HUES6 (cell line): Measurements from ENCODE around the gene KCNN2.

Experiments
- H3K27ac ChIP-seq: 2 replicates; pipeline ENCODE4 v1.7.0; 2013; ENCODE audit warnings: low read depth, mild to moderate bottlenecking, low read length, inconsistent platforms
- H3K27me3 ChIP-seq: 2 replicates; pipeline ENCODE4 v1.6.1; 2013; ENCODE audit warnings: low read length; ENCODE audit not compliant: control insufficient read depth, insufficient read depth
- H3K36me3 ChIP-seq: 2 replicates; pipeline ENCODE4 v1.6.1; 2013; ENCODE audit warnings: low read length; ENCODE audit not compliant: control insufficient read depth, insufficient read depth
- H3K4me1 ChIP-seq: 2 replicates; pipeline ENCODE4 v1.6.1; 2013; ENCODE audit warnings: low read length; ENCODE audit not compliant: control insufficient read depth, insufficient read depth
- H3K4me3 ChIP-seq: 2 replicates; pipeline ENCODE4 v1.5.1; 2013; ENCODE audit warnings: low read depth, low read length
- H3K9ac ChIP-seq: one replicate; pipeline ENCODE4 v1.6.1; 2013; ENCODE audit warnings: mild to moderate bottlenecking, low read length
- H3K9me3 ChIP-seq: 2 replicates; pipeline ENCODE4 v1.6.1; 2013; ENCODE audit warnings: low read depth, low read length; ENCODE audit not compliant: control insufficient read depth, insufficient read depth

Gene KCNN2

GRCh38 chr5:114448481-114448880 lies 86.6 kb downstream of the KCNN2 start:
- H3K27ac ChIP-seq: no peak overlapping the region
- H3K9ac ChIP-seq: no peak overlapping the region

GRCh38 chr5:114449860-114450421 lies 88.1 kb downstream of the KCNN2 start:
- H3K9me3 ChIP-seq: no peaks in the 10 kb centered on the region
- no peak overlapping the region for H3K9ac ChIP-seq
- H3K4me3 ChIP-seq: no peak overlapping the region
- H3K36me3 ChIP-seq: no peaks in the 10 kb centered on the region
- H3K27me3 ChIP-seq: no peaks in the 10 kb centered on the region
- peaks cover 30% of the 10 kb centered on the region for H3K4me1 ChIP-seq
- no peak overlapping the region for H3K27ac ChIP-seq

More at GRCh38 chr5:114448481-114448880, 86.6 kb downstream of the KCNN2 start:
- H3K4me1 ChIP-seq: peaks cover 30% of the 10 kb centered on the region
- H3K36me3 ChIP-seq: no peaks in the 10 kb centered on the region
- H3K27me3 ChIP-seq: no peaks in the 10 kb centered on the region
- no peak overlapping the region for H3K4me3 ChIP-seq
- H3K9me3 ChIP-seq: no peaks in the 10 kb centered on the region

GRCh38 chr5:114450437-114450836 lies 88.6 kb downstream of the KCNN2 start:
- Histone ChIP-seq H3K27me3 (no peaks in the 10 kb centered on the region), H3K9me3 (no peaks in the 10 kb centered on the region), H3K36me3 (no peaks in the 10 kb centered on the region), H3K4me3 (no peak overlapping the region), H3K9ac (no peak overlapping the region), H3K27ac (no peak overlapping the region), H3K4me1 (peaks cover 30% of the 10 kb centered on the region)

DNA sequence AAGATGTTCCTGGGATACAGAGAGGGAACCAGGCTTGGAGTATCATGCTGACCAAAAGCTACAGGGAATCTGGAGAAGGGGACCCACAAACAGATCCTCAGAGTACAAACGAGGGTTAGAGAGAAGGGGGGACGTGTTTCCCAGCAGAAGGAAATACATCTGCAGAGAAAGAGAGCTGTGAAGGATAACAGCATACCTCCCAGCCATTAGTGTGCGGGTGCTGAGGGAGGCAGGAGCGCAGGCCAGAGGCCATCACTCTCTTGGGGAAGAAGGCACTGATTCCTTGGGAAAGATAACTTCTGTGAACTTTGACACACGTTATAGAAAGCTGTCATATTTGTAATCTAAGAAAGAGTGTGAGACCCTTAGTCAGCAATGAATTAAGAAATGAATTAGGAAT lies 96.9 kb downstream of the KCNN2 start:
- no peak overlapping the region for H3K27ac ChIP-seq
- H3K4me3 ChIP-seq: no peak overlapping the region
- H3K36me3 ChIP-seq: peaks cover under 1% of the 10 kb centered on the region; the same call in 1 of the 2 replicates
- no peaks in the 10 kb centered on the region for H3K9me3 ChIP-seq
- H3K4me1 ChIP-seq: peaks cover 21% of the 10 kb centered on the region; the same call in 1 of the 2 replicates
- no peak overlapping the region for H3K9ac ChIP-seq
- H3K27me3 ChIP-seq: no peaks in the 10 kb centered on the region

DNA sequence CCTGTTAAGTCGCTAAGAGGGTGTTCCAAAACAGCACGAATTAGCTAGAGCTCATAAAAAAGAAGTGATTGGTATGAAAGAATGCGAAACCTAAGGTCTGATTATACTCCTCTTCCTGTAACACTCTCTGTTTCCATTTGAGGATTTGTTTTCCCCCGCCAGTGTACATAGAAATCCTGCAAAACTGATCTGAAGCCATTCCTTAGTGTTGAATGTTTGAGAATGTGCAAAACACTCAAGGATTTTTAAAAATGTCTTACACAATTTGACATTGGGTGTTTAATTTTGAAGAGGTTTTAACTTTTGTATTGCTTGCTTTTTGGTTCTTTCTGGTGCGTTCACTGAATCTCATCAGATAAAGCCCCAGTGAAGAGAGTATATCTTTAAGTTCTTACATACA lies 105.3 kb downstream of the KCNN2 start:
- Histone ChIP-seq H3K4me3 (no peak overlapping the region), H3K27me3 (no peaks in the 10 kb centered on the region), H3K9me3 (no peaks in the 10 kb centered on the region), H3K4me1 (peaks cover 3% of the 10 kb centered on the region), H3K36me3 (peaks cover 3% of the 10 kb centered on the region; the same call in 1 of the 2 replicates), H3K9ac (no peak overlapping the region), H3K27ac (no peak overlapping the region)

DNA sequence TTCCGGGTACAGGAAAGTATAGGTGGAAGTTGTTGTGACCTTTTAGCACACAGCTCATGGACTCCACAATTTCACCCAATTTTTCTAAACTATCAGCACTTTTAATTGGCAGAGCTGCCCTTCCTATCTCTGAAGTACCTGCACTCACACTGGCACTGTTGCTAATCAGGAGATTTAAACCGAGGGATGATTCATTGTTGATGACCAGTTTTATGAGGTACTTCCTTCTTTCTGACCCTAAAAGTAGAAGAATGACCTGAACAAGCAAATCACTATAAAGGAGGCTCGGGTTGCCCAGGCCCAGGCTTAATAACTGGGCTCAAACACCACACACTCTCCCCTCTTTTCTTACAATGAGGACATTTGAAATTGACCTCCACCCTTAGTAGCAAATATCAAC lies 105.9 kb downstream of the KCNN2 start:
- H3K4me3 ChIP-seq: no peak overlapping the region
- peaks cover 3% of the 10 kb centered on the region; the same call in 1 of the 2 replicates for H3K36me3 ChIP-seq
- H3K9me3 ChIP-seq: no peaks in the 10 kb centered on the region
- H3K9ac ChIP-seq: no peak overlapping the region
- H3K4me1 ChIP-seq: peaks cover 3% of the 10 kb centered on the region
- H3K27me3 ChIP-seq: no peaks in the 10 kb centered on the region
- H3K27ac ChIP-seq: no peak overlapping the region

DNA sequence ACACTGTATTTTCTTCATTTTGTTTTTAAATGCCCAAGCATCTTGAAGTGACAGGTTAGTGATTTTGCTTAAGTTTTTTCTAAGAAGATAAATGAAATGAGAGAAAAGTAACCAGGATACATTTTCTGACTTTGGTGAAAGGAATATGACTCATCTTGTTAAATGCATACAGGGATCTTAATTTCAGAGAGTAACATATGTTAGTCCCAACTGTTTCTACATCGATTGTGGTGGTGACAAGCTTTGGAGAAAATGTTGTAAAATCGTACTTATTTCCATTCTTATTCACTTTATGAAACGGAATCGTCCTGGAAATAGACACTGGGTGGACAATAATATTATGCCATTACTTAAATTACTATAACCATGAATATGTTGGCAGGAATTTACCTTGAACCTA lies 107.5 kb downstream of the KCNN2 start:
- H3K27ac ChIP-seq: no peak overlapping the region
- peaks cover 3% of the 10 kb centered on the region; the same call in 1 of the 2 replicates for H3K36me3 ChIP-seq
- peaks cover 3% of the 10 kb centered on the region for H3K4me1 ChIP-seq
- H3K27me3 ChIP-seq: no peaks in the 10 kb centered on the region
- no peak overlapping the region for H3K4me3 ChIP-seq
- no peaks in the 10 kb centered on the region for H3K9me3 ChIP-seq
- no peak overlapping the region for H3K9ac ChIP-seq

DNA sequence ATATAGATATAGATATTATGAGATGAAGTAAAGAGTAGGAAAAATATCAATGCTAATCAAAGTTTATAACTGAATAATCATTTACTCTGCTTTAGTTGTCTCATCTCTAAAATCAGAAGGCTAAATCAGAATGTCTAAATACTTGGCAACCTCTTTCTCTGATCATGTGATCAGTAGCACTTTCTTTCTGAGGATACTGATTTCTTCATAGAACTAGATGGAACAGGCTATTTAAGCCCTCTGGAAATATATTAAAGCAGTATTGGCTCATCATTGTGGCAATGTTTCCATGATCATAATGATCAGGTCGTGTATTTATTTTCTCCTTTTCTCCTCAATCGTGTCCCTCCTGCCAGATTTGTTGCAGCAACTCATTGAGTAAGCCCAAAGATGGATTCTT lies 109.7 kb downstream of the KCNN2 start:
- Histone ChIP-seq H3K27ac (no peak overlapping the region), H3K4me3 (no peak overlapping the region)

GRCh38 chr5:114473541-114473940 lies 111.7 kb downstream of the KCNN2 start:
- H3K36me3 ChIP-seq: peaks cover 3% of the 10 kb centered on the region; the same call in 1 of the 2 replicates
- H3K4me3 ChIP-seq: no peak overlapping the region
- H3K27ac ChIP-seq: no peak overlapping the region
- no peaks in the 10 kb centered on the region for H3K9me3 ChIP-seq
- H3K4me1 ChIP-seq: no peaks in the 10 kb centered on the region
- H3K9ac ChIP-seq: no peak overlapping the region
- H3K27me3 ChIP-seq: no peaks in the 10 kb centered on the region

More for the DNA sequence above, 109.7 kb downstream of the KCNN2 start:
- peaks cover 3% of the 10 kb centered on the region; the same call in 1 of the 2 replicates for H3K36me3 ChIP-seq
- H3K9ac ChIP-seq: no peak overlapping the region
- no peaks in the 10 kb centered on the region for H3K9me3 ChIP-seq
- H3K27me3 ChIP-seq: no peaks in the 10 kb centered on the region
- H3K4me1 ChIP-seq: peaks cover 3% of the 10 kb centered on the region

- peaks cover 3% of the 10 kb centered on the region; the same call in 1 of the 2 replicates for H3K36me3 ChIP-seq
- no peak overlapping the region for H3K9ac ChIP-seq
- H3K9me3 ChIP-seq: peaks cover 6% of the 10 kb centered on the region; the same call in 1 of the 2 replicates
- no peaks in the 10 kb centered on the region for H3K27me3 ChIP-seq
- H3K27ac ChIP-seq: no peak overlapping the region
- no peak overlapping the region for H3K4me3 ChIP-seq
- no peaks in the 10 kb centered on the region for H3K4me1 ChIP-seq
These were observed 116.0 kb downstream of the KCNN2 start for GRCh38 chr5:114477816-114478334.

- Histone ChIP-seq H3K4me3 (no peak overlapping the region), H3K9ac (no peak overlapping the region), H3K27me3 (no peaks in the 10 kb centered on the region), H3K4me1 (no peaks in the 10 kb centered on the region), H3K27ac (no peak overlapping the region), H3K36me3 (peaks cover 15% of the 10 kb centered on the region; the same call in 1 of the 2 replicates), H3K9me3 (no peaks in the 10 kb centered on the region)
These were observed 138.9 kb downstream of the KCNN2 start for GRCh38 chr5:114500756-114501155.
